ENCODE measurements around the gene ITPK1.

ITPK1 gene

DNA sequence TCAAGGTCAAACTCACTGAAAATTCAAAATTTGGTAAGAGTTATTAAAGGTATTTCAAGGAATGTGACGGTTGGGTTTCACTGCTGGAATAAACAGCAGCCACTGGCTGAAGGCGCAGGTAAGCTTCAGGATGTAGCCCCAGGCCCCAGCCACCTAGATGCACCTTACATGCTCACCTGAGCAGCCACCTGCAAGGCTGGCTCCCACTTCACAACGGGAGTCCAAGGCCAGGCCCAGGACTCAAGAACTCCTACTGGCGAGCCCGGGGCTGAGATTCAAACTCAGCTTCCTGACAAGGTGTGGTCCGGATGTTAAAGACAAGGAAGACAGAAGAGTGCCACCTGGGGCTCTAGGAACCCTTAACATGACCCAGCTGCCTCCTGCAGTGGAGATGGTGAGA is 78.4 kb downstream of the ITPK1 start (continued):
- TF ChIP-seq TSHZ2 (CRISPR knock-in tag; IDR thresholded peaks at IDR 0.05): no peak
- no peak for TF ChIP-seq TOX (CRISPR knock-in tag; IDR thresholded peaks at IDR 0.05; ENCODE audit: borderline replicate concordance)
- no peak for TF ChIP-seq ISL1 (CRISPR knock-in tag; IDR thresholded peaks at IDR 0.05)
- no peak for TF ChIP-seq CREB5 (CRISPR knock-in tag; IDR thresholded peaks at IDR 0.05; ENCODE audit: low read depth)
- no peak for TF ChIP-seq RARB (CRISPR knock-in tag; IDR thresholded peaks at IDR 0.05)
- TF ChIP-seq ESRRG (CRISPR knock-in tag; IDR thresholded peaks at IDR 0.05): no peak
- TF ChIP-seq TCF4 (CRISPR knock-in tag; IDR thresholded peaks at IDR 0.05; ENCODE audit: borderline replicate concordance): no peak
- TF ChIP-seq ZNF565 (CRISPR knock-in tag; conservative IDR thresholded peaks at IDR 0.05; ENCODE audit: low read depth): no peak

DNA sequence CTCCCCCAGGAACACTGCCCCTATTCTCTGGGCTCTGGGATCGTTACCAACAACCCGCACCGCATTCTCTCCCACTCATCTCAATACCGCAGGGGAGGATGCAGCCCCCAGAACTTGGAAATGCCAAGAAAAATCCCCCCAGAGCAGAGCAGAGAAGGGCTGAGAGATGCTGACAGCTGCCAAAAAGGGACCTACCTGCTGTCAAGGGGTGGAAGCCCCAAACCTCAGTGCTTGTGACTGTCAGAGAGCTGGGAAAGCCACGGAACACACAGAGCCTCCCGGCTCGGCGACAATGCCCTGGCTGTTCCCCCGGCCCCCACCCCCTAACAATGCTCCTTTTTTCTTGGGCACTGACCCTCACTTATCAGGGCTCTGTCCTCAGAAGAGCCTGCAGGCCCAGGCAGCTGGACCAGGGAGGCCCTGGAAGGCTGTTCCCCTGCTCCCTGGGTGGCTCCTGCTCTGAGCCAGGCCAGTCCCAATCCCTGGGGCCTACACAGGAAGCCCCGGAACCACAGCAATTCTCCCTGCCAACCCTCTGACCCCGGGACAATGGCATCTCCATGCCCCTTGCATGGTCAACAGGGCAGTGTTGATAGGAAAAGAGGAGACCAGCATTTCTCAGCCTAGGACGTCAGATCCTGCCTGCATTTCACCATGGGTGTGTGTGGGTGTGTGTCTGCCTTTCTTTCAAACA is 78.9 kb downstream of the ITPK1 start:
- TF ChIP-seq ISL1 (CRISPR knock-in tag; IDR thresholded peaks at IDR 0.05): no peak
- TF ChIP-seq ZNF8 (CRISPR knock-in tag; IDR thresholded peaks at IDR 0.05): no peak
- no peak for TF ChIP-seq ARNTL (CRISPR knock-in tag; IDR thresholded peaks at IDR 0.05; ENCODE audit: borderline replicate concordance, low read depth)
- TF ChIP-seq RARB (CRISPR knock-in tag; IDR thresholded peaks at IDR 0.05): no peak
- TF ChIP-seq ZFP30 (CRISPR knock-in tag; IDR thresholded peaks at IDR 0.05): no peak
- no peak for TF ChIP-seq ZFP3 (CRISPR knock-in tag; IDR thresholded peaks at IDR 0.05)
- no peak for TF ChIP-seq TSHZ2 (CRISPR knock-in tag; IDR thresholded peaks at IDR 0.05)
- no peak for TF ChIP-seq CREB5 (CRISPR knock-in tag; IDR thresholded peaks at IDR 0.05; ENCODE audit: low read depth)
- TF ChIP-seq ZNF70 (CRISPR knock-in tag; IDR thresholded peaks at IDR 0.05): no peak
- TF ChIP-seq PATZ1 (CRISPR knock-in tag; IDR thresholded peaks at IDR 0.05; ENCODE audit: borderline replicate concordance): no peak; the same call in 1 of the 2 replicates
- TF ChIP-seq, protein P1, sequence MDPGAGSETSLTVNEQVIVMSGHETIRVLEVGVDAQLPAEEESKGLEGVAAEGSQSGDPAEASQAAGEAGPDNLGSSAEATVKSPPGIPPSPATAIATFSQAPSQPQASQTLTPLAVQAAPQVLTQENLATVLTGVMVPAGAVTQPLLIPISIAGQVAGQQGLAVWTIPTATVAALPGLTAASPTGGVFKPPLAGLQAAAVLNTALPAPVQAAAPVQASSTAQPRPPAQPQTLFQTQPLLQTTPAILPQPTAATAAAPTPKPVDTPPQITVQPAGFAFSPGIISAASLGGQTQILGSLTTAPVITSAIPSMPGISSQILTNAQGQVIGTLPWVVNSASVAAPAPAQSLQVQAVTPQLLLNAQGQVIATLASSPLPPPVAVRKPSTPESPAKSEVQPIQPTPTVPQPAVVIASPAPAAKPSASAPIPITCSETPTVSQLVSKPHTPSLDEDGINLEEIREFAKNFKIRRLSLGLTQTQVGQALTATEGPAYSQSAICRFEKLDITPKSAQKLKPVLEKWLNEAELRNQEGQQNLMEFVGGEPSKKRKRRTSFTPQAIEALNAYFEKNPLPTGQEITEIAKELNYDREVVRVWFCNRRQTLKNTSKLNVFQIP (CRISPR knock-in tag; IDR thresholded peaks at IDR 0.05; ENCODE audit: borderline replicate concordance, low read depth): no peak
- no peak for TF ChIP-seq BACH2 (CRISPR knock-in tag; IDR thresholded peaks at IDR 0.05; ENCODE audit: borderline replicate concordance)
- TF ChIP-seq ZNF565 (CRISPR knock-in tag; conservative IDR thresholded peaks at IDR 0.05; ENCODE audit: low read depth): no peak
- TF ChIP-seq SNAI2 (CRISPR knock-in tag; IDR thresholded peaks at IDR 0.05): no peak
- TF ChIP-seq GLIS3 (CRISPR knock-in tag; IDR thresholded peaks at IDR 0.05): no peak
- no peak for TF ChIP-seq ZC3H10 (CRISPR knock-in tag; IDR thresholded peaks at IDR 0.05)
- ATAC-seq: no peak
